Endothelial cell of umbilical vein (primary cell): ENCODE results near the gene MTFP1. TPM values are rescaled to one million over a fixed set of nuclear protein-coding genes. Genes with fewer than 3 reads are reported as not detected.

Source experiments
- BruUV-seq: library from RNA; stranded (reverse); fragments of 400-500 nt; replicated peaks from 2 replicates; lab custom pipeline; 2021; lab: Mats Ljungman, UMichigan
- CTCF ChIA-PET: fragments of 300-600, 350-600 bp; sonication (Branson Sonifier 250); formaldehyde crosslinking; loops from one replicate; lab custom pipeline; 2021; ENCODE audit warnings: antibody characterized with exemption, inconsistent platforms; lab: Charles Lee
- POLR2A ChIA-PET: fragments of 300-600, 350-600 bp; sonication (Branson Sonifier 250); formaldehyde crosslinking; loops from one replicate; lab custom pipeline; 2021; ENCODE audit warnings: antibody characterized with exemption, inconsistent platforms; lab: Charles Lee
- DNase-seq: peaks from one replicate; pipeline ENCODE4 v3.0.0-alpha.2; 2011; ENCODE audit warnings: low read depth, low spot score
- FAIRE-seq: peaks from 2 replicates; lab custom pipeline; 2011; peaks lifted over from hg19 to GRCh38; lab: Jason Lieb, UNC
- H2AFZ ChIP-seq: 2 replicates; pipeline ENCODE4 v1.6.0; 2012; ENCODE audit warnings: low read depth, low read length, control low read depth, inconsistent platforms
- H3K27ac ChIP-seq: 2 replicates; pipeline ENCODE4 v1.5.1; 2011; ENCODE audit warnings: low read depth, mild to moderate bottlenecking, control low read depth, low read length, moderate library complexity; ENCODE audit not compliant: insufficient read depth
- H3K27me3 ChIP-seq, 2 experiments: 2 replicates each; pipeline versions ENCODE4 v1.6.0 to v1.6.1; 2011; ENCODE audit warnings: low read length in 2 of 2, mixed read lengths in 1 of 2; ENCODE audit not compliant: control insufficient read depth in 2 of 2, insufficient read depth in 2 of 2
- H3K36me3 ChIP-seq, 2 experiments: 2 replicates in 1 of 2; 3 replicates in 1 of 2; pipeline ENCODE4 v1.5.1; 2011; ENCODE audit warnings: low read length in 2 of 2, mild to moderate bottlenecking in 1 of 2, moderate library complexity in 1 of 2; ENCODE audit not compliant: control insufficient read depth in 2 of 2, insufficient read depth in 2 of 2; ENCODE audit errors: extremely low read depth in 1 of 2
- H3K4me1 ChIP-seq: 3 replicates; pipeline ENCODE4 v1.5.1; 2011; ENCODE audit warnings: mild to moderate bottlenecking, low read length; ENCODE audit not compliant: control insufficient read depth, insufficient read depth; ENCODE audit errors: extremely low read depth
- H3K4me2 ChIP-seq: 2 replicates; pipeline ENCODE4 v1.6.1; 2011; ENCODE audit warnings: low read length, control low read depth, mixed read lengths; ENCODE audit not compliant: insufficient read depth
- H3K4me3 ChIP-seq, 3 experiments: fragments of 200-600 bp in 1 of 3; sonication (generic), shearing (Covaris generic) in 1 of 3; replicated peaks in 1 of 3; 2 replicates each; pipeline ENCODE4 v1.5.1; 2011 to 2016; ENCODE audit warnings: control low read depth in 3 of 3, low read length in 3 of 3, mild to moderate bottlenecking in 2 of 3, inconsistent platforms in 1 of 3, low read depth in 1 of 3, moderate library complexity in 1 of 3; ENCODE audit not compliant: insufficient read depth in 1 of 3
- H3K79me2 ChIP-seq: 2 replicates; pipeline ENCODE4 v1.6.0; 2012; ENCODE audit warnings: low read length, inconsistent platforms; ENCODE audit not compliant: control insufficient read depth, insufficient read depth
- H3K9ac ChIP-seq: replicated peaks from 2 replicates; pipeline ENCODE3; 2011; ENCODE audit warnings: low read length, control low read depth; ENCODE audit not compliant: insufficient read depth; ENCODE audit errors: extremely low read depth
- H3K9me1 ChIP-seq: replicated peaks from 3 replicates; pipeline ENCODE4 v1.6.0; 2011; ENCODE audit warnings: mild to moderate bottlenecking, low read length; ENCODE audit not compliant: control insufficient read depth, insufficient read depth; ENCODE audit errors: extremely low read depth
- H3K9me3 ChIP-seq: replicated peaks from 2 replicates; pipeline ENCODE4 v1.5.1; 2012; ENCODE audit warnings: low read length, inconsistent platforms; ENCODE audit not compliant: control insufficient read depth, insufficient read depth
- H4K20me1 ChIP-seq: replicated peaks from 2 replicates; pipeline ENCODE3; 2011; ENCODE audit warnings: mild to moderate bottlenecking, low read length; ENCODE audit not compliant: control insufficient read depth, insufficient read depth; ENCODE audit errors: extremely low read depth
- EZH2 ChIP-seq: IDR thresholded peaks from 2 replicates; pipeline ENCODE4 v1.6.1; 2012; ENCODE audit warnings: borderline replicate concordance, low read depth, mild to moderate bottlenecking, moderate library complexity, low read length, inconsistent platforms; ENCODE audit not compliant: severe bottlenecking
- FOS ChIP-seq: IDR thresholded peaks from 2 replicates; pipeline ENCODE4 v1.6.1; 2011; ENCODE audit warnings: mild to moderate bottlenecking, low read length, moderate library complexity, borderline replicate concordance; ENCODE audit not compliant: insufficient read depth
- GATA2 ChIP-seq: IDR thresholded peaks from 2 replicates; pipeline ENCODE4 v1.7.0; 2011; ENCODE audit warnings: low read depth, mild to moderate bottlenecking, moderate library complexity, mixed read lengths, low read length; ENCODE audit not compliant: insufficient read length, insufficient read depth
- JUN ChIP-seq: IDR thresholded peaks from 2 replicates; pipeline ENCODE4 v1.6.1; 2011; ENCODE audit warnings: borderline replicate concordance, low read depth; ENCODE audit not compliant: insufficient read length, insufficient read depth
- MYC ChIP-seq: IDR thresholded peaks from one replicate; pipeline ENCODE4 v1.6.1; 2011; ENCODE audit warnings: mild to moderate bottlenecking, low read depth, low read length
- POLR2A ChIP-seq: IDR thresholded peaks from 2 replicates; pipeline ENCODE4 v1.6.1; 2012; ENCODE audit warnings: low read depth, mild to moderate bottlenecking, control low read depth, low read length
- POLR2AphosphoS5 ChIP-seq: IDR thresholded peaks from 2 replicates; pipeline ENCODE4 v1.6.1; 2012; ENCODE audit warnings: low read depth, mild to moderate bottlenecking, control low read depth, low read length, moderate library complexity; ENCODE audit not compliant: insufficient read depth
- dilution Hi-C: fragments of 300-500 bp; cut with MboI; formaldehyde crosslinking; loops from one replicate; pipeline ENCODE4 v1.15.0; 2019; ENCODE audit warnings: low sequenced_read_pairs; ENCODE audit not compliant: extremely low pct_ligation_motif_present
- intact Hi-C: fragments of 100-400 bp; cut with micrococcal nuclease; formaldehyde crosslinking; loops from one replicate; pipeline ENCODE4 v1.10.0; 2022
- polyA plus RNA-seq, 4 experiments: library from polyadenylated mRNA; depleted of rRNA in 3 of 4; stranded (reverse) in 3 of 4; unstranded in 1 of 4; fragments of >200 nt; gene quantifications; 2 replicates each; pipeline versions ENCODE4 v1.2.1 to v1.2.3, GENCODE V29; 2011 to 2012; ENCODE audit warnings: missing spikeins in 1 of 4
- total RNA-seq: library from RNA; stranded (reverse); gene quantifications from 2 replicates; pipeline ENCODE4 v1.2.3, GENCODE V29; 2021
- TF ChIP-seq, protein P1 (sequence below), 2 donors: IDR thresholded peaks; 1 replicate in 1 of 2; 2 replicates in 1 of 2; pipeline ENCODE4 v1.5.1; 2011; ENCODE audit warnings: low read length in 2 of 2, mild to moderate bottlenecking in 2 of 2, moderate library complexity in 2 of 2, control low read depth in 1 of 2, inconsistent platforms in 1 of 2, low read depth in 1 of 2; ENCODE audit not compliant: insufficient read depth in 1 of 2; ENCODE audit errors: extremely low read depth in 1 of 2
- TF ChIP-seq, protein P2 (sequence below): IDR thresholded peaks from 2 replicates; pipeline ENCODE4 v1.6.1; 2011; ENCODE audit not compliant: insufficient read depth, insufficient read length

The MTFP1 gene
- total and polyA plus RNA-seq, 2 donors (not counting 3 experiments of a cell fraction or from before 2014, with no cell fraction given) = 30.3 to 41.9 TPM

DNA sequence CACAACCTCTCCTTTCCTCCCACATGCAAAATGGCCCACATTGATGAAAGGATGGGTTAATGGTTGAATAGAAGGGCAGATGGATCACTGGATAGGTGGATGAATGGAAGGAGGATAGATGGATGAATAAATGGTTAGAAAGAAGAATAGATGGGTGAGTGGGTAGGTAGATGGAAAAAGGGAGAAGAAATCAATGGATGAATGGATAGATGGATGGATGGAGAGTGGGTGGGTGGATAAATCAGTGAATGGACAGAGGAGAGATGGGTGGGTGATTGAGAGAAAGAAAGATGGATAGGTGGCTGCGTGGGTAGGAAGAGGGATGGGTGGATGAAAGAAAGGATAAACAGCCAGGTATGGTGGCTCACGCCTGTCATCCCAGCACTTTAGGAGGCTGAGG is 45.1 kb downstream of the MTFP1 start:
- H3K4me1 ChIP-seq = no peaks in the 10 kb centered on the region
- BruUV-seq = no TSS peak
- intact Hi-C loops = no loop called here
- H3K9me3 ChIP-seq = no peaks in the 10 kb centered on the region
- H2AFZ ChIP-seq = no peak overlapping the region
- H3K4me2 ChIP-seq = no peak overlapping the region
- ChIA-PET POLR2A (no interaction called here), CTCF (interaction anchor here (1.1 to 1.5 kb wide), 2 partner anchors 15 to 70 kb away, joined by 3 to 5 read pairs; no protein-coding TSS in a partner anchor)
- TF ChIP-seq POLR2AphosphoS5 (no peak), JUN (no peak), GATA2 (no peak), FOS (no peak), POLR2A (no peak), MYC (no peak), EZH2 (no peak)
- TF ChIP-seq, protein P1, sequence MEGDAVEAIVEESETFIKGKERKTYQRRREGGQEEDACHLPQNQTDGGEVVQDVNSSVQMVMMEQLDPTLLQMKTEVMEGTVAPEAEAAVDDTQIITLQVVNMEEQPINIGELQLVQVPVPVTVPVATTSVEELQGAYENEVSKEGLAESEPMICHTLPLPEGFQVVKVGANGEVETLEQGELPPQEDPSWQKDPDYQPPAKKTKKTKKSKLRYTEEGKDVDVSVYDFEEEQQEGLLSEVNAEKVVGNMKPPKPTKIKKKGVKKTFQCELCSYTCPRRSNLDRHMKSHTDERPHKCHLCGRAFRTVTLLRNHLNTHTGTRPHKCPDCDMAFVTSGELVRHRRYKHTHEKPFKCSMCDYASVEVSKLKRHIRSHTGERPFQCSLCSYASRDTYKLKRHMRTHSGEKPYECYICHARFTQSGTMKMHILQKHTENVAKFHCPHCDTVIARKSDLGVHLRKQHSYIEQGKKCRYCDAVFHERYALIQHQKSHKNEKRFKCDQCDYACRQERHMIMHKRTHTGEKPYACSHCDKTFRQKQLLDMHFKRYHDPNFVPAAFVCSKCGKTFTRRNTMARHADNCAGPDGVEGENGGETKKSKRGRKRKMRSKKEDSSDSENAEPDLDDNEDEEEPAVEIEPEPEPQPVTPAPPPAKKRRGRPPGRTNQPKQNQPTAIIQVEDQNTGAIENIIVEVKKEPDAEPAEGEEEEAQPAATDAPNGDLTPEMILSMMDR (IDR thresholded peaks at IDR 0.05; ENCODE audit: extremely low read depth in 1 of 2, insufficient read depth in 1 of 2, low read depth in 1 of 2, low read length in 2 of 2) = no peak
- TF ChIP-seq, protein P2, sequence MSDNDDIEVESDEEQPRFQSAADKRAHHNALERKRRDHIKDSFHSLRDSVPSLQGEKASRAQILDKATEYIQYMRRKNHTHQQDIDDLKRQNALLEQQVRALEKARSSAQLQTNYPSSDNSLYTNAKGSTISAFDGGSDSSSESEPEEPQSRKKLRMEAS = no peak
- no peaks in the 10 kb centered on the region for H3K9me1 ChIP-seq
- no peak overlapping the region for H3K9ac ChIP-seq
- dilution Hi-C loops = no loop called here
- no peaks in the 10 kb centered on the region for H4K20me1 ChIP-seq
- DNase-seq (no peak), FAIRE-seq (no peak)
- H3K4me3 ChIP-seq = no peak overlapping the region
- H3K36me3 ChIP-seq = no peaks in the 10 kb centered on the region
- H3K79me2 ChIP-seq = no peaks in the 10 kb centered on the region
- H3K27me3 ChIP-seq = peaks cover 11 to 14% of the 10 kb centered on the region in 2 experiments
- H3K27ac ChIP-seq = no peak overlapping the region
